Left lung (tissue), 10 donors: ENCODE data around the gene CMTM7. TPM values are rescaled to one million over a fixed set of nuclear protein-coding genes. Genes with fewer than 3 reads are reported as not detected.

Experiments used
- ATAC-seq: fragments of 200-7000 bp; cut with Tn5 transposase; one replicate; pipeline ENCODE4 v1.9.1; 2020; ENCODE audit warnings: moderate library complexity
- DNase-seq, 4 donors: peaks; one replicate each; pipeline ENCODE4 v3.0.0-alpha.2; 2013 to 2020
- H3K27ac ChIP-seq, 2 donors: fragments of 200-600 bp; sonication (generic) in 1 of 2; one replicate each; pipeline versions ENCODE4 v1.5.0 to v1.8.0; 2020 to 2021
- H3K27me3 ChIP-seq, 2 donors: fragments of 200-600 bp; sonication (generic) in 1 of 2; one replicate each; pipeline versions ENCODE4 v1.5.0 to v1.8.0; 2020 to 2021
- H3K36me3 ChIP-seq, 2 donors: fragments of 200-600 bp; sonication (generic) in 1 of 2; one replicate each; pipeline versions ENCODE4 v1.5.0 to v1.8.0; 2020 to 2021
- H3K4me1 ChIP-seq, 2 donors: fragments of 200-600 bp; one replicate each; pipeline ENCODE4 v1.8.0; 2021
- H3K4me3 ChIP-seq, 2 donors: fragments of 200-600 bp; sonication (generic) in 1 of 2; one replicate each; pipeline versions ENCODE4 v1.5.0 to v1.8.0; 2020 to 2021; ENCODE audit warnings: mild to moderate bottlenecking in 1 of 2
- H3K9me3 ChIP-seq, 2 donors: fragments of 200-600 bp; sonication (generic) in 1 of 2; one replicate each; pipeline versions ENCODE4 v1.5.0 to v1.8.0; 2020 to 2021
- CTCF ChIP-seq, 2 donors: fragments of 200-600 bp; sonication (generic) in 1 of 2; IDR thresholded peaks; one replicate each; pipeline versions ENCODE4 v1.5.0 to v1.8.0; 2021; ENCODE audit warnings: antibody characterized with exemption in 2 of 2
- intact Hi-C, 2 donors: fragments of 100-400 bp; cut with DNase I; formaldehyde crosslinking; loops; one replicate each; pipeline versions ENCODE4 v1.11.2 to v1.14.2; 2022
- polyA plus RNA-seq, 6 donors: library from polyadenylated mRNA; unstranded; fragments of 120-200 nt; gene quantifications; one replicate each; pipeline ENCODE4 v1.2.1, GENCODE V29; 2013; ENCODE audit not compliant: insufficient read length in 6 of 6
- total RNA-seq, 2 donors: library from RNA; stranded (reverse); fragmentation: NEBNext Ultra II Directional; extraction: Animal tissue kit (Norgen Biotek cat#: 25700); gene quantifications; one replicate each; pipeline ENCODE4 v1.2.1, GENCODE V29; 2021
- donor health status: DM: no; HTN: yes; CAD: no.
- donor health status: DM: no; HTN: no; CAD: no.

CMTM7 gene
- total and polyA plus RNA-seq, 8 donors, result 46.7 to 80.5 (median 68.4) TPM

- no peaks in the 10 kb centered on the region for H3K27me3 ChIP-seq
- H3K4me1 ChIP-seq, result peaks cover 0 to 8% of the 10 kb centered on the region in 2 donors
- H3K36me3 ChIP-seq, result no peaks in the 10 kb centered on the region
- ATAC-seq (no peak), DNase-seq (peak in 1 of 4 donors; percentile 49)
- no peaks in the 10 kb centered on the region for H3K9me3 ChIP-seq
- no peak overlapping the region for H3K4me3 ChIP-seq
- H3K27ac ChIP-seq, result no peak overlapping the region
- no peak for TF ChIP-seq CTCF (IDR thresholded peaks at IDR 0.05)
- intact Hi-C loops, result no loop called here
Measured at GRCh38 chr3:32352563-32352962, 39.1 kb upstream of the CMTM7 start.

GRCh38 chr3:32353351-32353750 is 38.3 kb upstream of the CMTM7 start:
- intact Hi-C loops, result no loop called here
- H3K27me3 ChIP-seq, result no peaks in the 10 kb centered on the region
- no peaks in the 10 kb centered on the region for H3K36me3 ChIP-seq
- no peak overlapping the region for H3K4me3 ChIP-seq
- H3K27ac ChIP-seq, result no peak overlapping the region
- DNase-seq (no peak), ATAC-seq (no peak)
- H3K9me3 ChIP-seq, result no peaks in the 10 kb centered on the region
- no peak for TF ChIP-seq CTCF (IDR thresholded peaks at IDR 0.05)
- H3K4me1 ChIP-seq, result peaks cover 0 to 8% of the 10 kb centered on the region in 2 donors

- Histone ChIP-seq H3K27me3 (no peaks in the 10 kb centered on the region), H3K4me3 (no peak overlapping the region), H3K4me1 (peaks cover 0 to 8% of the 10 kb centered on the region in 2 donors), H3K9me3 (no peaks in the 10 kb centered on the region), H3K27ac (no peak overlapping the region), H3K36me3 (no peaks in the 10 kb centered on the region)
- no peak for TF ChIP-seq CTCF (IDR thresholded peaks at IDR 0.05)
- intact Hi-C loops, result no loop called here
- ATAC-seq (peak; percentile 38), DNase-seq (no peak)
Measured at GRCh38 chr3:32354362-32354778, 37.3 kb upstream of the CMTM7 start.

- intact Hi-C loops, result no loop called here
- no peak overlapping the region for H3K27ac ChIP-seq
- ATAC-seq, result no peak
Measured at GRCh38 chr3:32355751-32356291, 35.8 kb upstream of the CMTM7 start.

More at GRCh38 chr3:32355751-32356291, 35.8 kb upstream of the CMTM7 start:
- Histone ChIP-seq H3K27me3 (no peaks in the 10 kb centered on the region), H3K9me3 (no peaks in the 10 kb centered on the region), H3K4me1 (peaks cover 0 to 8% of the 10 kb centered on the region in 2 donors), H3K4me3 (no peak overlapping the region), H3K36me3 (no peaks in the 10 kb centered on the region)
- no peak for TF ChIP-seq CTCF (IDR thresholded peaks at IDR 0.05)
- DNase-seq, result no peak
